IPS-18a (cell line): ENCODE data around the gene SLC25A21.

Source experiments
- H3K27ac ChIP-seq: one replicate; pipeline ENCODE4 v1.5.1; 2013; ENCODE audit warnings: low read length
- H3K27me3 ChIP-seq: one replicate; pipeline ENCODE4 v1.6.1; 2013; ENCODE audit warnings: mild to moderate bottlenecking, low read length; ENCODE audit not compliant: control insufficient read depth, insufficient read depth
- H3K36me3 ChIP-seq: one replicate; pipeline ENCODE4 v1.6.1; 2013; ENCODE audit warnings: low read depth, low read length; ENCODE audit not compliant: control insufficient read depth
- H3K4me1 ChIP-seq: one replicate; pipeline ENCODE4 v1.6.1; 2013; ENCODE audit warnings: low read depth, low read length; ENCODE audit not compliant: control insufficient read depth
- H3K4me3 ChIP-seq: one replicate; pipeline ENCODE4 v1.5.1; 2013; ENCODE audit warnings: low read length
- H3K9ac ChIP-seq: one replicate; pipeline ENCODE4 v1.6.1; 2013; ENCODE audit warnings: mild to moderate bottlenecking, low read length, moderate library complexity
- H3K9me3 ChIP-seq: one replicate; pipeline ENCODE4 v1.6.1; 2013; ENCODE audit warnings: low read depth, low read length; ENCODE audit not compliant: control insufficient read depth

The SLC25A21 gene

GRCh38 chr14:36807727-36808126, 364.7 kb downstream of the SLC25A21 start:
- Histone ChIP-seq H3K36me3 (no peaks in the 10 kb centered on the region), H3K4me3 (no peak overlapping the region), H3K27ac (no peak overlapping the region), H3K4me1 (peaks cover 11% of the 10 kb centered on the region), H3K9me3 (no peaks in the 10 kb centered on the region), H3K9ac (no peak overlapping the region), H3K27me3 (no peaks in the 10 kb centered on the region)

- no peaks in the 10 kb centered on the region for H3K36me3 ChIP-seq
- H3K4me3 ChIP-seq: no peak overlapping the region
- H3K4me1 ChIP-seq: peaks cover 11% of the 10 kb centered on the region
- H3K27me3 ChIP-seq: no peaks in the 10 kb centered on the region
- no peak overlapping the region for H3K27ac ChIP-seq
- H3K9ac ChIP-seq: no peak overlapping the region
- H3K9me3 ChIP-seq: no peaks in the 10 kb centered on the region
These were observed 367.3 kb downstream of the SLC25A21 start for GRCh38 chr14:36805131-36805559.

- H3K27ac ChIP-seq: no peak overlapping the region
- no peaks in the 10 kb centered on the region for H3K36me3 ChIP-seq
- no peak overlapping the region for H3K9ac ChIP-seq
- no peaks in the 10 kb centered on the region for H3K27me3 ChIP-seq
- H3K4me3 ChIP-seq: no peak overlapping the region
- no peaks in the 10 kb centered on the region for H3K4me1 ChIP-seq
- no peaks in the 10 kb centered on the region for H3K9me3 ChIP-seq
These were observed 374.8 kb downstream of the SLC25A21 start for GRCh38 chr14:36797634-36798033.

GRCh38 chr14:36791402-36791801, 381.0 kb downstream of the SLC25A21 start:
- Histone ChIP-seq H3K9ac (no peak overlapping the region), H3K27ac (no peak overlapping the region), H3K4me1 (no peaks in the 10 kb centered on the region), H3K27me3 (no peaks in the 10 kb centered on the region), H3K4me3 (no peak overlapping the region), H3K9me3 (no peaks in the 10 kb centered on the region), H3K36me3 (no peaks in the 10 kb centered on the region)

- Histone ChIP-seq H3K9ac (no peak overlapping the region), H3K4me3 (no peak overlapping the region), H3K36me3 (no peaks in the 10 kb centered on the region), H3K9me3 (peaks cover 3% of the 10 kb centered on the region), H3K27ac (no peak overlapping the region), H3K27me3 (no peaks in the 10 kb centered on the region), H3K4me1 (no peaks in the 10 kb centered on the region)
These were observed 386.9 kb downstream of the SLC25A21 start for GRCh38 chr14:36785511-36785910.

- no peak overlapping the region for H3K27ac ChIP-seq
- H3K4me1 ChIP-seq: no peaks in the 10 kb centered on the region
- H3K9me3 ChIP-seq: peaks cover 3% of the 10 kb centered on the region
- no peak overlapping the region for H3K9ac ChIP-seq
- no peaks in the 10 kb centered on the region for H3K27me3 ChIP-seq
- H3K4me3 ChIP-seq: no peak overlapping the region
- H3K36me3 ChIP-seq: no peaks in the 10 kb centered on the region
These were observed 387.9 kb downstream of the SLC25A21 start for GRCh38 chr14:36784541-36784940.

- Histone ChIP-seq H3K9ac (no peak overlapping the region), H3K36me3 (no peaks in the 10 kb centered on the region), H3K27ac (no peak overlapping the region), H3K9me3 (peaks cover 3% of the 10 kb centered on the region), H3K4me3 (no peak overlapping the region), H3K27me3 (no peaks in the 10 kb centered on the region), H3K4me1 (no peaks in the 10 kb centered on the region)
These were observed 390.5 kb downstream of the SLC25A21 start for GRCh38 chr14:36781897-36782296.

GRCh38 chr14:36773558-36773957, 398.8 kb downstream of the SLC25A21 start:
- Histone ChIP-seq H3K9ac (no peak overlapping the region), H3K27me3 (no peaks in the 10 kb centered on the region), H3K36me3 (no peaks in the 10 kb centered on the region), H3K9me3 (no peaks in the 10 kb centered on the region), H3K27ac (no peak overlapping the region), H3K4me3 (no peak overlapping the region), H3K4me1 (peaks cover 5% of the 10 kb centered on the region)

GRCh38 chr14:36773136-36773540, 399.3 kb downstream of the SLC25A21 start:
- Histone ChIP-seq H3K27ac (no peak overlapping the region), H3K9me3 (no peaks in the 10 kb centered on the region), H3K27me3 (no peaks in the 10 kb centered on the region), H3K9ac (no peak overlapping the region), H3K4me3 (no peak overlapping the region), H3K4me1 (peaks cover 5% of the 10 kb centered on the region), H3K36me3 (no peaks in the 10 kb centered on the region)

- no peaks in the 10 kb centered on the region for H3K9me3 ChIP-seq
- H3K4me1 ChIP-seq: peaks cover 16% of the 10 kb centered on the region
- no peak overlapping the region for H3K4me3 ChIP-seq
- no peaks in the 10 kb centered on the region for H3K36me3 ChIP-seq
- H3K27ac ChIP-seq: no peak overlapping the region
- no peaks in the 10 kb centered on the region for H3K27me3 ChIP-seq
- no peak overlapping the region for H3K9ac ChIP-seq
These were observed 401.3 kb downstream of the SLC25A21 start for GRCh38 chr14:36771028-36771640.

- no peak overlapping the region for H3K27ac ChIP-seq
These were observed 403.6 kb downstream of the SLC25A21 start for GRCh38 chr14:36768638-36769337.

More at GRCh38 chr14:36768638-36769337, 403.6 kb downstream of the SLC25A21 start:
- no peaks in the 10 kb centered on the region for H3K27me3 ChIP-seq
- H3K4me1 ChIP-seq: peaks cover 16% of the 10 kb centered on the region
- H3K9me3 ChIP-seq: no peaks in the 10 kb centered on the region
- no peaks in the 10 kb centered on the region for H3K36me3 ChIP-seq
- no peak overlapping the region for H3K9ac ChIP-seq
- H3K4me3 ChIP-seq: no peak overlapping the region
